Fibroblast of peridontal ligament (primary cell): Measurements from ENCODE around the gene MAP4K2.
"Not testable (repeated sequence)": the region's sequence is repeated elsewhere in the genome, so short reads cannot be mapped to it uniquely, and the experiment has no call there.

Source experiments
- DNase-seq: peaks from one replicate; pipeline ENCODE4 v3.0.0-alpha.2; 2010; ENCODE audit errors: extremely low read depth

The MAP4K2 gene

DNA sequence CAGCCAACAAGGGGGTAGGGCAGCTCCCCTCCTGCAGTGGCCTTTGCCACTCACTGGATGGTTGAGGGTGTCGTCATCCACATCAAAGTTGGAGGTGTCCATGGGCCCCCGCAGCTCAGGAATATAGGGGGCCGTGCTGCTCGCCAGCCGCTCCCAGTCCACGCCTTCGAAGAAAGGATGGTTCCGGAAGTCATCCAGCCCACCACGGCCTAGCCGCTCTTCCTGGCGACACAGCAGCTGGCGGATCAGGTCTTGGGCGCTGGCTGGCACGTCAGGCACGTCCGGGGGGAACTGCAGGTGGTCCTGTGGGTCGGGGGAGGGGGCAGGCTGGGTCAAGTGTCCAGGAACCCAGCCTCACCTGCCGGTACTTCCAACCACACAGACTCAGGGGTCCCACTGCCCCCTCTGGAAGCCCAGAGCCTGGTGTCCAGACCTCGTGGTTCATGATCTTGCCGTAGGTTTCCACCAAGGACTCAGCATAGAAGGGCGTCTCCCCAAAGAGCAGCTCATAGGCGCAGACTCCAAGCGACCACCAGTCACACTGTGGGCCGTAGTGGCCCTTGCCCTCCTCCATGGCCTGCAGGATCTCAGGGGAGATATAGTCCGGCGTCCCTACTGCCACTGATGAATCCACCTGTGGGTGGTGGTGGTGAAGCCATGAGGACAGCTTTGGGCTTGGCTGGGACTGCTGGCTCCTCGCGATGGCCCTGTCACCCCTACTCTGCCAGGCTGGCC is 35.8 kb upstream of the MAP4K2 start:
- DNase-seq, result no peak

DNA sequence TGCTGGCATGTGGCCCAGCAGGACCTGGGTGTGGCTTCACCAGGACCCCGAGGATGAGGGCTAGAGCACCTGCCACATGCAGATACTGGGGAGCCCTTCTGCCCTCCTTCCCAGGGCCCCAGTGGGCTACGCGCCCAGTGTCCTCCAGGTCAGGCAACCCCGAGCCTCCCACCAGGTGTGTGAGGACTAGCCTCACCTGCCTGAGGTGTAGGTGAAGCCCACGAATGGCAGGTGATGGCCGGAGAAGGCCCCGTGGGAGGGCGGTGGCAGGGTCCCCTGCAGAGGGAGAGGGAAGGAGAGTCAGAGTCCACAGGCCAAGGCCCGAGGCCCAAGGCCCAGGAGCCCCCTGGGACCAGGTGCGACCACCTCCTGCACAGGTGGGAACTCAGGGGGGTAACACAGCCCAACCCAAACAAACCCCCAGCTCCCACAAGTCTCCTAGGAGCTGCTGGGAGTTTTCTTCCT is 34.9 kb upstream of the MAP4K2 start:
- no peak for DNase-seq

DNA sequence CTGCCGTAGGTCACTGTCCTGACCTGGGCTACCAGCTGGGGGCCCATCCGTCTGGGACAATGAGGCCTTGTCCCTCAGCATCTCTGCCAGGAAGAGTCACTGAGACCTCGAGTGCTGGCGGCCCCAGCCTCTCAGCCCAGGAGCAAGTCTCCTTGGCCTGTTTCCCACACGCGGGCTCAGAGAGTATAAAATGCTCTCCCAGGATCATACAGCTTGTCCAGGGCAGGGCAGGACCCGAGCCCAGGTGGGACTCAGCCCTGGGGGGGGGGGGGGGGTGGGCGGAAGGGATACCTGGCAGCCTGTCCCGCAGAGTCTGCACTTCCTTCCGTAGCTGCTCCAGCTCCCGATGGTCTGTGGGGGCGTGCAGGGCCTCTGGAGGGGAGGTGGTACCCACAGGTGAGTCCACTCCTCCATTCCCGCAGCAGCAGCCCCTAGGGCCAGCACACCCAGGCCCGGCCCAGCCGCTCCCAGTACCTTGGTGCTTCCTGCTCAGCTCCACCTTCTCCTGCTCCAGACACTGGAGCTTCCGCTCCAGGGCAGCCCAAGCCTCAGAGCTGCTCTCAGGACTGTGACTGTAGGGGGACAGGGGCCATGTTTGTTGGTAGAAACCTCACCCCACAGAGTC is 33.5 kb upstream of the MAP4K2 start:
- DNase-seq, result no peak

DNA sequence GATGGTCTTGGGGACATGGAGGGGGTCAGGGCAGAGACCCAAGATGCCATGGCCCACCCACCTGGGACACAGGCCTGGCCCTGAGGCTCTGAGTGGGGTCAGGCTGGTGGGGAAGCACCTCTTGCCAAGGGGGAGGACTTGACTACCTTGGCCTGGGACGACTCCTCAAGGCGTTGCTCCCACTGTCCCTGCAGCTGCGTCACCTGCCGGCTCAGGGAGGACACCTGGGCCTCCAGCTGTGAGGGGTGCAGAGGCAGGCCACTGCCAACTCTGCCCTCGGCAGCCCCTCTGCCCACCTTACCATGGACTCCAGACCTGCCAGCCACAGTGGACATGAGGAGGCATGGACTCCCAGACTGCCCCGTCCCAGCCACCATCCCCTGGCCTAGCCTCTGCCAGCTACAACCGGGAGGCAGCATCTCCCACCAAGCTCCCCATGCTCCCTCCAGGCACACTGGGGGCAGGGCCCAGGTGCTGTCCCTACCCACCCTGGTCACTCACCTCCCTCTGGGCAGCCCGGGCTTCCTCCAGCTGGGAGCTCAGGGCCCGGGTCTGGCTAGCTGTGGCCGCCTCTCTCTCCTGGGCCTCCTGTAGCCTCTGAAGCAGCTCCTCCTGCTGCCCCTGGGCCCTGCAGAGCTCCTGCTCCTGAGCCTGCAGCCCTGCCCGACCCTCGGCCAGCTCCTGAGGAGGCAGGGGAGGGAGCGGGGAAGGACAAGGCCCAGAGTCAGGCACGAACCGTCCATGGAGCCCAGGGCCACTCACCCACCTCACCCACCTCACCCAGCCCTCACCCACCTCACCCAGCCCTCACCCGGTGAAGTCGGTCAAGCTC is 32.8 kb upstream of the MAP4K2 start:
- DNase-seq, result no peak

DNA sequence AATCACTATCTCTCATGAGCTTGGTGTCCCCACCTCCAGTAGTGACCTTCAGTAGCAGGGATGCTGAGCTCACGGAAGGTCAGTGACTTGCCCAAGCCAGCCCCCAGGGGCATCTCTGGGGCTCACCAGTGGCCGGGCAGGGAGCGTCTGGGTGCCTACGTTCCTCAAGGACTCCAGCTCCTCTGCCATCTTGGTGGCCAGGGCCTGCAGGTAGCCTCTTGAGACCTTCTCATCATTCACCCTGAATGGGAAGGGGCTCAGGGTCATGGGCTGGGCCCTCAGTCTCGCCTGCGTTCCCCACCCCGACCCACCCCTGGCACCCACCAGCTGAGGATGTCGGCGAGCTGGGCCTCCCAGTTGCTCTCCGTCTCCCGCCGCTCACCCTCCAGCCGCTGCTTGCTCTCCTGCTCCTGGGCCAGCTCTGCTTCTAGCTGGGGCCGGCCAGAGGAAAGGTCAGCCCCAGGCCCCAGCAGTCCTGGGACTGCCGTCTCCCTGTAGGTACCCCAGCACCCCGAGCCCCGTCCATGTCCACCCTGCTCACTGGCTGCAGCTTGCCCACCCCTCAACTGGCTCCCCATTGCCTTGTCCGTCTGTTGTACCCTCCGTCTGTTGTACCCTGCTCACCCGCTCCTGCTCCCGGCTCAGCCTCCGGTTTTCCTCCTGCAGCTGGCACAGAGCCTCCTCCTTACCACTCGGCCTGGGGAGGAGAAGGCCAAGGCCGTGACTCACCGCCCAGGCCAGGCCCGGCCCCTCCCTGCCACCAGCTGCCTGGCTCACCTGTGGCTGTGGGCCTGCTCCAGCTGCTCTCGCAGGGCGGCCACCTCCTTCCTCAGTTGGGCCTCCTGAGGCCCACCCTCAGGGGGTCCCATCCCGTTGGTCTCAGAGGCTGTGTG is 32.0 kb upstream of the MAP4K2 start:
- no peak for DNase-seq

DNA sequence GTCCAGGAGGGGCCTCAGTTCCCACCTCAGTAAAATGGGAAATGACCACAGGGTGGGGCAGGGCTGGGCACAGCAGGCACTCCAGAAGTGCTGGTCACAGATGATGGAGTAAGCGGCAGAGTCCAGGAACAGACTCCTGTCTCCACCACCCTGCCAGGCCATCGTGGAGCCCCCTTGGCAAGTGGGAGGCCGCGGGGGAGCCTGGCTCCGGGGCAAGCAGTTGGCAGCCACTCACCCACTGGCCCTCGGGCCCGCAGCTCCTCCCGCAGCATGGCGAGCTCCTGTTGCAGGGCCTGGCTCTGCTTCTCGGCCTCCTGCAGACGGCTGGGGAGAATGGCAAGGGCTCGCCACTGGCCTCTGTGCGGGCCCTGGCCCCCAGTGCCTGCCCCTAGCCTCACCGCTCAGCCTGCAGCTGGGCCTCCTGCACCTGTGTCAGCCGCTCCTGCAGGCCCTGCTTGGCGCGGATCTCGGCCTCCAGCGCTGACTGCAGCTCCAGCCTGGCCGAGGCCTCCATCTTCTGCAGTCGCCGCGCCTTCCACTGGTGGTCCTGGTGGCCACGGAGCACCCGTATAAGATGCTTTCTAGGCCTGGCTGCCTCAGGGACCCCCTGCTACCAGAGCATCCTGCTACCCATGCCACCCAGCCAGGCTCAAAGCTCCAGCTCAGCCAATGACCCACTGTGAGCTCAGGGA is 31.2 kb upstream of the MAP4K2 start:
- DNase-seq, result no peak

DNA sequence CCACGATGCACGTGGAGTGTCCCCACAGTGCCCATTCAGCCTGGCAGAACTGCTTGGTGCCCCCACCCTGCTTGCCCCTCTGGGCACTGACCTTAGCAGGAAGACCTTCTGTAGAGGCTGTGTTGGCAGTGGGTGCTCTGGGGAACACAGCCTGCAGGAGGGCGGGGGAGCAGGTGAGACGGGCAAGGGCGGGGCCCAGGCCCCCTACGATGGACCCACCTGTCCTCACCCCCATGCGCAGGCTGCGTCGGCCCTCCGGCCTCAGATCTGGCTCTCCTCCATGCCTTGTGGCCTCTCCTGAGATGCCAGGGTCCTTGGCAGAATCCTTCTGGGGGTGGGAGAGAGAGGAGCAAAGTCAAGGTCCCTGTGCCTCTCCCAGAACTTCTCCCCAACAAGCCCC is 30.5 kb upstream of the MAP4K2 start:
- no peak for DNase-seq

DNA sequence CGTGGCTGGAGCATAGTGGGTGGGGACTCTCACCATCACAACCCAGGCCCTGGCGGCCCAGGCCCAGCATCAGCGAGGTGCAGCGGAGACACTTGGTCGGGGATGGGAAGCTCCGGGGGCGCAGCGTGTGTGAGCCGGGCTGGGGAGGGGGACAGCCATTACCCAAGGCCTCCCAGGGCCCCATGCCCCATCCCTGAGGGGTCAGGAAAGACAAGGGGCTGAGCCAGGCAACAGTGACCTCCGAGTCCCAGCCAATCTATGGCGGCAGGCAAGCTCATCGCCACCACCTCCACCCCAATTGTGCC is 30.1 kb upstream of the MAP4K2 start:
- no peak for DNase-seq

DNA sequence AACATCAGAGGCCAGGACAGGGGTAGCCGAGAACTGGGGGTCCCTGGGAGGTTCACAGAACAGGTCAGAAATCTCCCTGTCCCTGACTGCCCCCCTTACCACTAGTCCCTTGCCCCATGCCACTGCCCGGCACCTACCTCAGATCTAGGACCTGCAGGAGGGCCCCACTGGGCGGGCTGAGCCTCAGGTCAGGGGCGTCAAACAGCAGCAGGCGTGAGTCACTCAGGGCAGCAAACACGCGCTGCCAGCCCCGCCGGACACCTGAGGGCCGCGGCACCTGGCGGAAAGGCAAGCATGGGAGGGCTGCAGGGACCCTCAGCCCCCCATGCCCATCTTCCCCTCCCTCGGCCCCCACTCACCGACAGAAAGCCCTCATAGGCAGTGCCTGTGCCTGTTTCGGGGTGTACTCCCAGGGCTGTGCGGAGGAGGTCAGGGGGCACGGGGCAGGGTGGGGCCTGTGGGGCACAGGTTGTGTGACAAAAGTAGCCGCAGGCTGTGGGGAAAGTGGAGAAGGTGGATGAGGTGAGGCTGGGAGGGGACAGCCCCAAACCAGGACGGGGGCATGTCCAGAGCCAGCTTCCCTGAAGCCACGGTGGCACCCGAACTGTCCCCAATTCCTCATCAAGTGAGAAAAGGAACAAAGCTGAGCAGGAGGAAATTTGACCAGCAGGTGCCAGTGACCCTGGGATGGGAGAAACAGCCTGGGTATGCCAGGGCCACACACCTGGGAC is 29.6 kb upstream of the MAP4K2 start:
- no peak for DNase-seq

DNA sequence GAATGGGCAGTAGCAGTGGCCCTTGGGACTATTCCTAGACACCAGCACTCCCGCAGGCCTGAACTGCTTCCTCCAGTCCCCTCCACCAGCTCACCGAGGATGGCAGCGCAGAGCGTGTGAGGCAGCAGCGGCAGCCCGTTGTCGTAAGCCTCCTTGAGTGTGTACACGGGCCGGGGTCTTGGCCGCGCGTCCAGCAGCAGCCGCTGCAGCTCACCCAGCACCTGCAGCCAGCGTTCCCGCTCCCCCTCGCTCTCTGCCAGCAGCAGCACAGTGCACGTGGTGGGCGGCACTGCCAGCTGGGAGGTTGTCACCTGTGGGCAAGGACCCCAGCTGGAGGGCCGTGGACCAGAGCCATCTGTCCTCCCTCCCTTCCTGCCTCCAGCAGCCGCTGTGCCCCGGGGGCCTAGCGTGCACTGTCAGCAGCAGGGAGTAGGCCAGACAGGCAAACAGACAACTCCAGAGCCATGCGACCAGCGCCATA is 28.4 kb upstream of the MAP4K2 start:
- no peak for DNase-seq

DNA sequence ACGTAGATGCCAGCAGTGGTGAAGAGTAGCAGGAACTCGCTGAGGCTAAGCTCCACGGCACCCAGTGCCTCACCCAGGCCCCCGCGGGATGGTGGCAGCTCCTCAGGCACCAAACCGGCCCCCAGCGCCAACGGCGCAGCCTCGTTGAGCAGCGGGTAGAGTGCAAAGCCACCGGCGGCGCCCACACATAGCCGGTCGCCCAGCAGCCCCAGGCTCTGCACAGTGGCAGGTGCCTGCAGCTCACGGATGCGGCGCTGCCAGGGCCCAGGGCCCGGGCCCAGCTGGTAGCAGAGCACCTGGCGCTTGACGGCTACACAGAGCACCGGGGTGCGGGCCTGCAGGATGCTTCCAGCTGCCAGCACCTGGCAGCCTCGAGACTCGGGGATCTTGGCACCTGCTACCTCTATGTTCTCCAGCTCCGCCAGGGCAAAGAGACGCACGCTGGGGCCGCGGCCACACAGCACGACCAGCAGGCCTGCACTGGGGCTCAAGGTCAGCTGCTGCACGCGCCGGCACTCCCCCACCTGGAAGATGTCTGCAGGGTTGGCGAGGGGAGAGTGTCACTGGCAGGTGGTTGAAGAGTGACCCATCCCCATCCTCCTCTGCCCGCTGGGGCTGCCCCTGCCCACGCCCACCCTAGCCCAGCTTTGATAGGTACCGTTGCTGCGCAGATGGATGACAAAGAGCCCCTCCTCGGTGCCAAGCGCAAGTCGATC is 26.7 kb upstream of the MAP4K2 start:
- no peak for DNase-seq

DNA sequence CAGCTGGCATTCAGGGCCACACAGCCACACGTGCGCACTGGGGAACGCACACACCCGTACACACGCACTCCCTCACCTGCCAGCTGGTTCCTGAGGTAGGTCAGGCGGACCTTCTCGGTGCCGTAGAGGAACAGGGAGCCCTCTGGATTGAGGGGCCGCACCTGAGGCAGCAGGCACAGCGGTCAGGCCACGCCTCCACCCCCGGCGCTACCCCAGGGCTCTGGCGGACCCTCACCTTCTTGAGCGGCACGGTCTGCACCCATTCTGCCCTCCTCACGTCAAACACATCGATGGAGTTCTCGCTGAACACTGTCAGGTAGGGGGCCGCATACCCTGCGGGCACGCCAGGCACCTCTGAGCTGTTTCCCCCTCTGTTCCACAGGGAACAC is 24.4 kb upstream of the MAP4K2 start:
- no peak for DNase-seq

DNA sequence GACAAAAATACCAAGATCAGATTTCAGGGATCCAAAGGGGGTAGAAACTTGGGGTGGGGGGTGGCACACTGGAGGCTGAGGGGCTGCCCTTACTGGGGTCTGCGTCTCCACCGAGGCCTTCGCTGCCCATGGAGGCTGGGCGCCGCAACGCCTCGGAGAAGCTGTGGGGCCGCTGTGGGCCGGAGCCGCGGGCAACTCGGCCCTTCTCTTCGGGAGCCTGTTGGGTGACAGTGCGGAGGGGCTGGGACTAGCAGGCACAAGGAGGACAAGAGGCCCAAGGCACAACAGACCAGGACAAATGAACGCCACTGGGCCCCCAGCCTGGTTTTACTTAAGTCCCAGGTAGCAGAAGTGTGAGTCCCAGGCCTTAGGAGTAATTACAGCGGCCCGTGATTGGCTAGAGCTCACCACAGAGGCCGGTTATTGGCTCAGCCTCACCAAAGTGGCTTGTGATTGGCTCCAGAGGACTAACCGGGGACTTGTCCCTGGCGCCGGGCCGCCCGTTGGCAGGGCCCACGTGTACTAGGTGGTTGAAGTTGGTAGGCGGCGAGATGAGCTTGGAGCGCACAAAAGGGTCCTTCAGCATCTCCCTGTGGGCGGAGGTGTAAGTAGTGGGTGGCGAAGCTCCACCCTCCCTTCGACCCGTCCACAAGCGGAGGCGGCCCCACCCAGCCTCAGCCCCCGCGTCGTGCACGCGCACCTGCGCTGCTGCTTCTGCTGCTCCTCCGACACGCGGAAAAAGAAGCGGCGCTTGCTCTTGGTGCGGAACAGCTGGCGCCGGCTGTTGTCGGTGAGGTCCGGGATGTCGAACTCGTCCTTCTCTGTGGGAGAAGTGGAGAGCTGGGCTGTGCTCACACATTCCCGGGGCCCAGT is 23.8 kb upstream of the MAP4K2 start:
- no peak for DNase-seq

DNA sequence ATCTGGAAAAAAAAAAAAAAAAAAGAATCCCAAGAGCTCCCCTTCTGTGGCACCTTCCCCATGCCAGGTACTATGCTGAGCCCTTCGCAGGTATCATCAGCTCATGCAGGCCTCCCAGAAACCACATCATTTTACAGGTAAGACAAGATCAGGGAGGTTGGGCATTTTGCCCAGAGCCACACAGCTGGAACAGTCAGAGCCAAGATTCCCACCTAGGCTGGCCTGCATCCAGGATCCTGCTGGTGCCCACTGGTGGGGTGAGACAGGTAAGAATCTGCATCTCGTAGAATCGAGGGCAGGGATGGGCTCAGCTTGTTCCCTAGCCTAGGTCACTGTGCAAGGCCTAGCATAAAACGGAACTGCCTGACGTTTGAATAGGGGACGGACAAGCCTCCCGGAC is 23.0 kb upstream of the MAP4K2 start:
- no peak for DNase-seq

DNA sequence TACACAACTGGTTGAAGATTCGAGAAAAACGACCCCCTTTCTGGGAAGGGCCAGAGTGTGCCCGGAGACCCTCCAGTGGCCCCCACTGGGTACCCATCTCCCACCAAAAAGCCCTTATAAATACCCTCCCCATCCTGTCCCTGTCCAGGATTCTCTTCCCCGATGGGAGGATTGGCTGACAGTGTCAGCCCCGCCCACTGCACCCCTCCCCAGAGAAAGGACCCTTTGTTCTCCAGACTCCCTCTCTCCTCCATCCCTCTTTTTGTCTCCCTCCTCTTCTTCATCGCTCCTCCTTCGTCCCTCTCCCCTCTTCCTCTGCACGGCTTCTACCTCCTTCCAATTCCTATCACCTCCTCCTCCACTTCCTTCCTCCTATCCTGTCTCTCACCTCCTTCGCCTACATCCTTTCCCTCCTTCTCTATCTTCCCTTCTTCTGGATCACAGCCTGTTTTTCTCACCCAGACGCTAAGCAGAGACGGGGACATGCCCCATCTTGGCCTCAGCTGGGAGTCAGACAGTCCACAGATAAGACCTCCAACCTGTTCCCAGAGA is 20.6 kb upstream of the MAP4K2 start:
- DNase-seq, result no peak

DNA sequence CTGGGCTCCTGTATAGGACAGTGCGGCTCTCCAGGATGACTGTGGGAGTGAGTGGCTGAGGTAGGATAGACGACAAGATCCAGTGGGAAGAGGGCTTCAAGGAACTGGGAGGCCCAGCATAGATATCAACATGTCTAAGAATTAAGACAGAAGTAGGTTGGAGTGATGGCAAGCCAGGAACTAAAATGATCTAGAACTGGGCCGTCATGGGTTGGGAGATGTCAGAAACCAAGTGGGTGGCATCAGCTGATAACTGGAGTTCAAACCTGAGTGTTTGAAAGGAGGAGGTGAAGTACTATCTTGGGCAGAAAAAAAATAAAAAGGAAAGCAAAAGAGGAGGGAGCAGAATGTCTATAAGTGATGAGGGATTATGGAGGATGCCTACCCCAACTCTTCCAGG is 14.5 kb upstream of the MAP4K2 start:
- no peak for DNase-seq

DNA sequence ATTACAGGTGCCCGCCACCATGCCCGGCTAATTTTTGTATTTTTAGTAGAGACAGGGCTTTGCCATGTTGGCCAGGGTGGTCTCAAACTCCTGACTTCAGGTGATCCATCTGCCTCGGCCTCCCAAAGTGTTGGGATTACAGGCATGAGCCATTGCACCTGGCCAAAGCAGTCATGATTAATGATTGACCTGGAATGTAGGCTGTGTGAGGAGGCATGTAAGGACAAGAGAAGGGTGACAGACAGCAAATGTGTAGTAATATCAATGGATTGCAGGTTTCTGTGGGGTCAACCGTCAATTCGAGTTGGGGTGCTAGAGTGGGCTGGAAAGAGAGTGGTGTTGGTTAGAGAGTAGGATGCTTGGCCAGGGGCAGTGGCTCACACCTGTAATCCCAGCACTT is 12.4 kb upstream of the MAP4K2 start:
- DNase-seq, result not testable (repeated sequence)

DNA sequence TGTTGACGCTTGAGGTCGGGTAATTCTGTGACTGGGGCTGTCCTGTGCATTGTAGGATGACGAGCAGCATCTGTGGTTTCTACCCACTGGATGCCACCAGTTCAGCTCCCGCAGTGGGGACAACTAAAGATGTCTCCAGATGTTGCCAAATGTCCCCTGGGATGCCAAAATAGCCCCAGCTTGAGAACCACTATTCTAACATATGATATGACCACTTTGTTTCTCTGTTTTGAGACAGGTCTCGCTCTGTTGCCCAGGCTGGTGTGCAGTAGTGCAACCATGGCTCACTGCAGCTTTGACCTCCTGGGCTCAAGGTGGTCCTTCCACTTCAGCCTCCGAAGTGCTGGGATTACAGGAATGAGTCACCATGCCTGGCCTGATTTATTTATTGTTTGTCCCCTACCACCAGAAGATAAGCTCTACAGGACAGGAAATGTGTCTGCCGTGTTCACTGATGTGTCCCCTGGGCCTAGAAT is 11.7 kb upstream of the MAP4K2 start:
- no peak for DNase-seq
